ENCODE results near the gene PCTP.
A peak's percentile ranks its signal among the peaks of the same experiment; 100 is the strongest.

The PCTP gene

GRCh38 chr17:55750750-55751657 lies at the start of gene PCTP:
PCTP (plus strand) TSS chr17:55751051; CDS start chr17:55751104, 53 bp downstream.
- DNase-seq, result peak; percentile 8 to 74

- DNase-seq, result no peak
These were observed 48.7 kb upstream of the PCTP start for GRCh38 chr17:55702150-55702549.

DNA sequence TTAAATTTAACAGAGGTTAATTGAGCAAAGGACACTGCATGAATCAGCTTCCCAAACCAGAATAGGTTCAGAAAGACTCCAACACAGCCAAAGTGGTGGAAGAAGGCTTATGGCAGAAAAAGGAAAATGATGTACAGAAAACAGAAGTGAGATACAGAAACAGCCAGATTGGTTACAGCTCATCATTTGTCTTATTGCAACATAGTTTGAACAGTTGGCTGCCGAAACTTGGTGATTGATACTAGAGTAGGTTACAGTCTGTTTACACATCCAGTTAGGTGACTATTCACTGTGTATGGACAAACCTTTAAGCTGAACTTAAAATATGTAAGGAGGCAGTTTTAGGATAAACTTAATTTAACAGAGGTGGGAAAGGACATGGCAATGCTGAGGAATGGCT lies 46.5 kb upstream of the PCTP start:
- no peak for DNase-seq

DNA sequence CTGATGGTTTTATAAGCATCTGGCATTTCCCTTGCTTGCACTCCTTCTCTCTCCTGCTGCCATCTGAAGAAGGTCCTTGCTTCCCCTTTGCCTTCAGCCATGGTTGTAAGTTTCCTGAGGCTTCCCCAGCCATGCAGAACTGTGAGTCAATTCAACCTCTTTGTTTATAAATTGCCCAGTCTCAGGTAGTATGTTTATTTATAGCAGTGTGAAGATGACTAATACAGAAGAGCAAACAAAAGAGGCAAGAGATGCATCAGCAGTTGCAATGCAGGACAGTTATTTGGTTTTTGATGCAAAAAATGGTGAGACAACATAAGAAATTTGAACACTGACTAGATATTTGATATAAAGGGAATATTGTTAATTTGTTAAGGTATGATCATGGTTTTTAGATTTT lies 45.0 kb upstream of the PCTP start:
- DNase-seq, result no peak

- DNase-seq, result no peak
These were observed 43.8 kb upstream of the PCTP start for GRCh38 chr17:55706808-55707773.

GRCh38 chr17:55708175-55708974 lies 42.5 kb upstream of the PCTP start:
- no peak for DNase-seq

DNA sequence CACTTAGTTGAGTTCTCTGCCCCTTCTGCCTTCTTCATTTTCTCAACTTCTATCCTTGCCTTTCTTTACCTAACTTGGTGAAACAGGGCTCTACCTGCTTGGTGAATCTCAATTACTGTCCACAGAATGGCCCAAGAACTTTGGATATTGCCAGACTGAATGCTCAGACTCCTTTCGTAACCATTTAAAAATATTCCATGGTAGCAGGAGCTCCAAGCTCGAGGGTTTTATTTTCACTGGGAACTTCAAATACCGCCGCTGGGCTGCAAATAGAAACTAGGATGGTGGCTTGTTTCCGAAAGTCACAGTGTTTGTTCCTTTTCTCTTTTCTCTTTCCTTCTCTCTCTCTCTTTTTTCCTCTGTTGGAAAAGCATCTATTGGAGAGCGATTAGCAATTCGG lies 41.4 kb upstream of the PCTP start:
- DNase-seq, result no peak

DNA sequence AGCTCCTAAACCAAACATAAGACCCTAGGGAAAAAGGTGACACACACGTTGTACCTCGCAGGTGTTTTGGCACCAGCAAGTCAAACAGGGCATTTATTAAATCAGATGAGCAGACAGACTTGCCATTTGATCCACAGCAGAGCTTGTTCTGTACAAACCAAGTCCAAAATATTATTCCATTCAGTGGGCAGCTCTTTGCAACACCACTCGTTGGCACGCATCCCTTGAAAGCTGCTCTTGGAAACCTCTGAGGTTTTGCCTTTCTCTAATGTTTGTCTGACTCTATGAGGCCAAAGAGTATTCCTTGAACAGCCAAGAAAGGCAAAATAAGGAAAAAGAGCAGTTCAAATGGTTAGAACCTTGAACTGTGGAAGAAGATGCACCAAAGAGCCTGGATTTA lies 40.9 kb upstream of the PCTP start:
- DNase-seq, result no peak

- no peak for DNase-seq
These were observed 40.4 kb upstream of the PCTP start for GRCh38 chr17:55710410-55710809.

DNA sequence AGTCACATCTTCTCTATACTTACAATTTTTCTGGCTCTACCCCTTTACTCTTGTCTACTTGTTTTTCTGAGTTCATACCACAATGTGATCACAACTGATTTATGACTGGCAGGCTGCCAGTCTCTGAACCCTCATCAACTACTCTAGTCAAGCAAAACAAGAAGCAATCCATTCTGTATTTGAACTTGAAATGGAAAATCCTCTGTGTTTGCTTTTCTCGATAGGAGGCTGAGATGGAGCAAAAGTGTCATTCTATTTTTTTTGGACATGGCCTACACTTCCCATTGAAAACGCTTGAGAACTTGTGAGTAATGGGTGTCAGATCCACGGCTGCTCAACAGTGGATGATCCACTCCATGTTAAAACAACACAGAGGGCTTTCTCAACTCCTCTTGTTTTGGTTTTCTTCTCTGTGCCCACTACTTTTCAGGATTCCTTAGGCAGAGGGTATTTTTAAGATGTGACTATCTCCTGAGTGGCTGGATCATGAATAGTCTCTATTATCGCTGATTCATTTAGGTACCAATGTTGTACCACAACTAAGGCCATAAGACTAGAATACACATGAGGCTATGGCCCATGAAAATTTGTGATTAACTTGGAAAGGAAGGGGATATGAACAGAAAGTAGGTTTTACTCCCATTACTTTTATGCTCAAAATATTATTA lies 39.9 kb upstream of the PCTP start:
- peak in 1 of 2 experiments; percentile 6 for DNase-seq

DNA sequence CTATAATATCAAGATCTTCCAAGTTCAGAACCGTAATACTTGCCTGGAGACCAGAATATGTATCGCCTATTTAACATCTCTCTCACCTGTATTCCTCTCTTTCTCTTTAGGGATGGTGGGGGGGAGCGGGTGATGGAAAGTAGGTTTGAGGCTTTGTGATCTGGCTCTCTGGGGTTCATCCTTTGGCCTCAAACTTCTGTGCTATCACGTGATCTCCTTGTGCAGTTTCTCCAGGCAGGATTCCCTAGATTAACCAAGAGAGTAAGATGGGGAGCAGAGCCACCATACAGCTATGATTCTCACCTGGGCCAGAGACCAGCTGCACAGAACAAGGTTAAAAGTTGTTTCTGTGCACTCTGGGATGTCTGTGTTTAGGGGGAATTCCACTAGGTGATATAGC lies 33.4 kb upstream of the PCTP start:
- DNase-seq, result no peak

- peak; percentile 40 to 59 for DNase-seq
These were observed 32.7 kb upstream of the PCTP start for GRCh38 chr17:55717898-55718735.

DNA sequence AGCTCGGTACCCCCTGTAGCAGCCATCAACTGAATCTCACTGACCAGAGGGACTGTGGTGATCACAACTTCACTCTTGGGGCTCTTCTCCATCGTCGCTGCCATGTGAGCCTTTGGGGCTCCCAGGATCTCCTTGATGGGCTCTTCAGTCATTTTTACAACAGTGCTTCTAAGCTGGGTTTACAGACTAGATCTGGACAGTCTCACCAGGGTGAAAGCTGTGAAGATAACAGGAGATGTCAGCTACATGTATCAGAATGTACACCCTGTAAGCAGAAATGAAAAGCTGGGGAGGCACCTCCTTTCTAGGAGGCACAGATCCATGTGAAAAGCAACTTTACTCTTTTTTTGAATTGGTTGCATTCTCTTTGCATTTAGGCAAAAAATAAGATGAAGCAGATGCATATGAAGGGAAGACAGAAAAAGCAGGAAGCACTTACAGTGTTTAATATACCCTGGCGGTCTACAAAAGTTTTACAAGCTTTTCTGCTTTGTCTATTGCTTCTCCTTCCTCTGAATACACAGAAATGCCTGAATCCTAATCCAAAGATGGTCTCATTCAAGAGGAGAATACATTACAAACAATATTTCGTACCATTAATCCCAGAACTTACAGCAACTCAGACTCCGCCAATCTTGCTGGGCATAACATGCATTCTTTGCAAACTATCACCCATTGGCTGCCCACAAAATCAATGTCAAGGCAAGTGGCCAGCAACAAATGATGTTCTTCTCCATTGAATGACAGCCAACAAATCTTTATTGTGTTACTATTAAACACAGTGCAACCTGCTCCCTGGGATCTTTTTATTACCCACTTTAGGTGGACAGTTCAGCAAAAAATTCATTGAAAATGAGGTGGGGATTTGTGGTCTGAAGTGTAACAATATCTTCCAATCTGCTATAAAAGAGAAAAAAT lies 29.7 kb upstream of the PCTP start:
- no peak for DNase-seq

- DNase-seq, result no peak
These were observed 28.7 kb upstream of the PCTP start for GRCh38 chr17:55722016-55722736.

DNA sequence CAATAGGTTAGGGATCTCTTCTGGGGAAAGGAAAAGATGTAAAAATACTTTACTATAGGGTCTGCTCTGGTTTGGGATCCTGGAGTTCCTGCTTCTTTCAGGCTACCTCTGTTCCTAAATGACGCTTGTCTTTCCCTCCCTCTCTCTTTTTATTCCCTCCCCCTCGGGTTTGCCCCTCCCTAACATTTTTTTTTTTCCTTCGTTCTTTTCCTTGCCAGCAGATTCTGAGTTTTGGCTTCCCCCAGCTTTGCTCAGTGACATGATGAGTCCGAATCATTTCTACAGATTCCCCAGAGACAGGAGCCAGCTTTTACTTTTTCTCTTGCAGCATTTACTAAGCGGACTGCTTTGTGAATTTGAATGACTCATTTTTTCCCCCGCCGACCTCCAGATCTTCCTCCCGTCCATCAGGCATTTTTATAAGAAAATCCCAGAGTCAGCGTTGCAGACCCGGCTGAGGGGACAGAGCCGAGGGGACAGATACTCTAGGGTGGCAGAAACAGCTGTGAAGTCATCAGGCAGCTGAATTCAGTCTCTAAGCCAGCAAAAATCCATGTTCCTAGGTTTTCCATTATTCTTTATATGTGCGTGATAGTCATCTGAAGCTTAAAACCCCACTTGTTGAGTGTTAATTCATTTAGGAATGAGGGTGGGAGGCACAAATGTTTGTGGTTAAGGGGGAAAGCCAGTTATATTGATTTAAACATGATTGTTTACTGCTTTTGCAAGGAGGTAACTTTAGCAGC lies 27.9 kb upstream of the PCTP start, which contains the start of gene TMEM100:
TMEM100 (minus strand) TSS at position 123 of the 746 bp plus-strand sequence. CDS start 1,794 bp downstream, outside the sequence.
- peak in 1 of 2 experiments; percentile 44 for DNase-seq

DNA sequence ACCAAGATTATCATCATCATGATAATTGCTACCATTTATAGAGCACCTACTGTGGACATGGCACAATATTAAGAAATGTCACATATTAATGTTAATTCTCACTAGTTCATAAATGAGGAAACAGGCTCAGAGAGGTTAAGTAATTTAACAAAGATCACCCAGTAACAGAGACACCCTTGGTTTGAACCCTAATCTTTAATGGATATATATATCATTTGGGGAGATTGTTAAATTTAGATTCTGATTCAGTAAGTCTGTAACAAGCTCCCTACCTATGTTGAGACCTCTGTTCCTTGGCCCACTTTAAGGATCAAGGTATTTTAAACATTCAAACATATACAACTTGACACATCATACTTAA lies 27.4 kb upstream of the PCTP start:
- DNase-seq, result no peak

DNA sequence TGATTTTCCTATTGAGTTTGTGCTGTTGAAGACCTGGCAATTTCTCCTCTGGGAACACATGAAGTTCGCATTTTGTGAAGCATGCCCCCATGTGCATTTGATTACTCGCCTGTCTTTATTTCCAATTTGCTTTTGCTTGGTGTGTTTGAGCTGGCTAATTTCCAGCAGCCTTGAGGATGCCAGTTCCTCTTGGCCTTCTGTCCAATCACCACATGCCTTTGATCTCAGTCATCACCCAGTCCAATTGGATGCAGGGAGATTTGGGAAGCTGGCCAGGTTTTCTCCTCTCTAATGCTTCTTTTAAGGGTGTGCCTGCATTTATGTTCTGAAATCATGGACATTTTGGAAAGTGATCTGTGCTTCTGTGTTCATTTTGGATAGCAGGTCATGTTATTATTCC lies 24.4 kb upstream of the PCTP start:
- DNase-seq, result peak; percentile 74 to 91

- no peak for DNase-seq
These were observed 23.6 kb upstream of the PCTP start for GRCh38 chr17:55727275-55727674.

- DNase-seq, result no peak
These were observed 22.9 kb upstream of the PCTP start for GRCh38 chr17:55727920-55728319.
